T-helper 2 cell treated with Interferon-gamma antibody and Interleukin-4, amounts not matched to agents 5 μg/mL and 100 μg/mL, for 36 hours (primary cell): ENCODE data around the gene ADAMTS13.
"Not testable (repeated sequence)": the region's sequence is repeated elsewhere in the genome, so short reads cannot be mapped to it uniquely, and the experiment has no call there.

Experiments used
- DNase-seq: peaks from one replicate; pipeline ENCODE4 v3.0.0; 2021; ENCODE audit warnings: low spot score
- H3K27ac Mint-ChIP-seq: one replicate; pipeline ENCODE4 v1.8.0; 2021; ENCODE audit warnings: mild to moderate bottlenecking, mixed read lengths
- H3K27me3 Mint-ChIP-seq: one replicate; pipeline ENCODE4 v1.8.0; 2021; ENCODE audit warnings: low read depth, mixed read lengths
- H3K36me3 Mint-ChIP-seq: one replicate; pipeline ENCODE4 v1.8.0; 2021; ENCODE audit warnings: low read depth, mixed read lengths
- H3K4me1 Mint-ChIP-seq: one replicate; pipeline ENCODE4 v1.8.0; 2021; ENCODE audit warnings: low read depth, mixed read lengths
- H3K4me3 Mint-ChIP-seq: one replicate; pipeline ENCODE4 v1.8.0; 2022; ENCODE audit warnings: mild to moderate bottlenecking, moderate library complexity, mixed read lengths
- H3K9me3 Mint-ChIP-seq: one replicate; pipeline ENCODE4 v1.8.0; 2021; ENCODE audit warnings: mixed read lengths

The ADAMTS13 gene

GRCh38 chr9:133384736-133385321, 37.3 kb upstream of the ADAMTS13 start:
- no peaks in the 10 kb centered on the region for H3K9me3 Mint-ChIP-seq
- H3K4me1 Mint-ChIP-seq: no peaks in the 10 kb centered on the region
- no peak overlapping the region for H3K4me3 Mint-ChIP-seq
- H3K36me3 Mint-ChIP-seq: no peaks in the 10 kb centered on the region
- DNase-seq: no peak
- H3K27ac Mint-ChIP-seq: no peak overlapping the region
- H3K27me3 Mint-ChIP-seq: no peaks in the 10 kb centered on the region

- no peak overlapping the region for H3K27ac Mint-ChIP-seq
- H3K9me3 Mint-ChIP-seq: no peaks in the 10 kb centered on the region
- DNase-seq: no peak
- no peaks in the 10 kb centered on the region for H3K27me3 Mint-ChIP-seq
- H3K36me3 Mint-ChIP-seq: no peaks in the 10 kb centered on the region
- H3K4me1 Mint-ChIP-seq: no peaks in the 10 kb centered on the region
- H3K4me3 Mint-ChIP-seq: no peak overlapping the region
Observed at GRCh38 chr9:133385452-133385851, 36.7 kb upstream of the ADAMTS13 start.

- H3K9me3 Mint-ChIP-seq: no peaks in the 10 kb centered on the region
- no peaks in the 10 kb centered on the region for H3K4me1 Mint-ChIP-seq
- no peaks in the 10 kb centered on the region for H3K27me3 Mint-ChIP-seq
- H3K36me3 Mint-ChIP-seq: no peaks in the 10 kb centered on the region
- no peak overlapping the region for H3K27ac Mint-ChIP-seq
- DNase-seq: no peak
- no peak overlapping the region for H3K4me3 Mint-ChIP-seq
Observed at GRCh38 chr9:133386338-133386737, 35.8 kb upstream of the ADAMTS13 start.

- no peak overlapping the region for H3K27ac Mint-ChIP-seq
- H3K4me1 Mint-ChIP-seq: no peaks in the 10 kb centered on the region
- H3K4me3 Mint-ChIP-seq: no peak overlapping the region
- no peak for DNase-seq
- no peaks in the 10 kb centered on the region for H3K27me3 Mint-ChIP-seq
- no peaks in the 10 kb centered on the region for H3K36me3 Mint-ChIP-seq
- H3K9me3 Mint-ChIP-seq: no peaks in the 10 kb centered on the region
Observed at GRCh38 chr9:133387680-133388079, 34.5 kb upstream of the ADAMTS13 start.

GRCh38 chr9:133389025-133389557, 33.1 kb upstream of the ADAMTS13 start:
- Mint-ChIP-seq H3K27me3 (no peaks in the 10 kb centered on the region), H3K4me3 (no peak overlapping the region), H3K27ac (no peak overlapping the region), H3K36me3 (no peaks in the 10 kb centered on the region), H3K4me1 (no peaks in the 10 kb centered on the region), H3K9me3 (no peaks in the 10 kb centered on the region)
- DNase-seq: no peak

- no peaks in the 10 kb centered on the region for H3K36me3 Mint-ChIP-seq
- H3K27ac Mint-ChIP-seq: no peak overlapping the region
- no peaks in the 10 kb centered on the region for H3K4me1 Mint-ChIP-seq
- no peak overlapping the region for H3K4me3 Mint-ChIP-seq
- no peaks in the 10 kb centered on the region for H3K9me3 Mint-ChIP-seq
- no peaks in the 10 kb centered on the region for H3K27me3 Mint-ChIP-seq
- no peak for DNase-seq
Observed at GRCh38 chr9:133389562-133389961, 32.6 kb upstream of the ADAMTS13 start.

- H3K4me3 Mint-ChIP-seq: no peak overlapping the region
- DNase-seq: no peak
Observed at GRCh38 chr9:133390713-133391112, 31.5 kb upstream of the ADAMTS13 start.

GRCh38 chr9:133391449-133391848, 30.7 kb upstream of the ADAMTS13 start:
- not testable (repeated sequence) for H3K4me3 Mint-ChIP-seq, H3K27me3 Mint-ChIP-seq, H3K4me1 Mint-ChIP-seq, H3K27ac Mint-ChIP-seq, H3K9me3 Mint-ChIP-seq, DNase-seq, H3K36me3 Mint-ChIP-seq

More at GRCh38 chr9:133390713-133391112, 31.5 kb upstream of the ADAMTS13 start:
- H3K27me3 Mint-ChIP-seq: no peaks in the 10 kb centered on the region
- H3K36me3 Mint-ChIP-seq: no peaks in the 10 kb centered on the region
- no peaks in the 10 kb centered on the region for H3K9me3 Mint-ChIP-seq
- H3K27ac Mint-ChIP-seq: no peak overlapping the region
- no peaks in the 10 kb centered on the region for H3K4me1 Mint-ChIP-seq

- H3K9me3 Mint-ChIP-seq, H3K4me1 Mint-ChIP-seq, H3K36me3 Mint-ChIP-seq, DNase-seq, H3K27ac Mint-ChIP-seq, H3K4me3 Mint-ChIP-seq, H3K27me3 Mint-ChIP-seq: not testable (repeated sequence)
Observed at GRCh38 chr9:133392308-133392707, 29.9 kb upstream of the ADAMTS13 start.

- DNase-seq: no peak
- Mint-ChIP-seq H3K4me1 (no peaks in the 10 kb centered on the region), H3K9me3 (no peaks in the 10 kb centered on the region), H3K27me3 (no peaks in the 10 kb centered on the region), H3K36me3 (no peaks in the 10 kb centered on the region), H3K4me3 (no peak overlapping the region), H3K27ac (no peak overlapping the region)
Observed at GRCh38 chr9:133393399-133393798, 28.8 kb upstream of the ADAMTS13 start.

- H3K36me3 Mint-ChIP-seq: no peaks in the 10 kb centered on the region
- no peaks in the 10 kb centered on the region for H3K9me3 Mint-ChIP-seq
- H3K4me1 Mint-ChIP-seq: no peaks in the 10 kb centered on the region
- H3K27ac Mint-ChIP-seq: no peak overlapping the region
- no peak overlapping the region for H3K4me3 Mint-ChIP-seq
- no peaks in the 10 kb centered on the region for H3K27me3 Mint-ChIP-seq
- no peak for DNase-seq
Observed at GRCh38 chr9:133394687-133395271, 27.4 kb upstream of the ADAMTS13 start.

- no peak overlapping the region for H3K27ac Mint-ChIP-seq
- no peak for DNase-seq
- no peak overlapping the region for H3K4me3 Mint-ChIP-seq
- no peaks in the 10 kb centered on the region for H3K9me3 Mint-ChIP-seq
- no peaks in the 10 kb centered on the region for H3K27me3 Mint-ChIP-seq
- no peaks in the 10 kb centered on the region for H3K4me1 Mint-ChIP-seq
- H3K36me3 Mint-ChIP-seq: no peaks in the 10 kb centered on the region
Observed at GRCh38 chr9:133396952-133397351, 25.2 kb upstream of the ADAMTS13 start.

- H3K27ac Mint-ChIP-seq: no peak overlapping the region
- H3K4me1 Mint-ChIP-seq: no peaks in the 10 kb centered on the region
- DNase-seq: no peak
- no peak overlapping the region for H3K4me3 Mint-ChIP-seq
- no peaks in the 10 kb centered on the region for H3K27me3 Mint-ChIP-seq
- no peaks in the 10 kb centered on the region for H3K36me3 Mint-ChIP-seq
- no peaks in the 10 kb centered on the region for H3K9me3 Mint-ChIP-seq
Observed at GRCh38 chr9:133397370-133397769, 24.8 kb upstream of the ADAMTS13 start.

- Mint-ChIP-seq H3K9me3 (no peaks in the 10 kb centered on the region), H3K36me3 (no peaks in the 10 kb centered on the region), H3K4me3 (no peak overlapping the region), H3K4me1 (no peaks in the 10 kb centered on the region), H3K27me3 (no peaks in the 10 kb centered on the region), H3K27ac (no peak overlapping the region)
- DNase-seq: no peak
Observed at GRCh38 chr9:133397895-133398294, 24.3 kb upstream of the ADAMTS13 start.

GRCh38 chr9:133400292-133400691, 21.9 kb upstream of the ADAMTS13 start:
- DNase-seq: no peak
- Mint-ChIP-seq H3K36me3 (peaks cover 5% of the 10 kb centered on the region), H3K27ac (no peak overlapping the region), H3K4me3 (no peak overlapping the region), H3K4me1 (no peaks in the 10 kb centered on the region), H3K9me3 (no peaks in the 10 kb centered on the region), H3K27me3 (no peaks in the 10 kb centered on the region)
